Neural cell (in vitro differentiated cells): ENCODE data around the gene OR2T27.
"Not testable (repeated sequence)": the region's sequence is repeated elsewhere in the genome, so short reads cannot be mapped to it uniquely, and the experiment has no call there.

ENCODE experiments used
- CTCF ChIP-seq: fragments of 450-650 bp; IDR thresholded peaks from 2 replicates; pipeline ENCODE4 v1.5.1; 2014; ENCODE audit warnings: antibody characterized with exemption, mild to moderate bottlenecking, moderate library complexity; ENCODE audit not compliant: poor library complexity, severe bottlenecking
- EP300 ChIP-seq: fragments of 450-650 bp; conservative IDR thresholded peaks from 2 replicates; pipeline ENCODE4 v1.6.1; 2014; ENCODE audit warnings: antibody characterized with exemption, mild to moderate bottlenecking, moderate library complexity; ENCODE audit not compliant: poor library complexity, severe bottlenecking
- RAD21 ChIP-seq: fragments of 450-650 bp; conservative IDR thresholded peaks from 2 replicates; pipeline ENCODE4 v1.6.1; 2014; ENCODE audit warnings: antibody characterized with exemption, mild to moderate bottlenecking, moderate library complexity
- SMC3 ChIP-seq: fragments of 450-650 bp; conservative IDR thresholded peaks from 2 replicates; pipeline ENCODE4 v1.6.1; 2014; ENCODE audit warnings: antibody characterized with exemption, mild to moderate bottlenecking, moderate library complexity; ENCODE audit not compliant: poor library complexity

- TF ChIP-seq CTCF, SMC3, EP300, RAD21: not testable (repeated sequence)
Observed at GRCh38 chr1:248642971-248643651, 12.2 kb downstream of the OR2T27 start.
